GM19463 (cell line): ENCODE measurements around the gene SLC7A9.
"Not testable (repeated sequence)": the region's sequence is repeated elsewhere in the genome, so short reads cannot be mapped to it uniquely, and the experiment has no call there.

ENCODE experiments used
- ATAC-seq: cut with Tn5 transposase; IDR thresholded peaks from one replicate; pipeline ENCODE4 v1.9.1; 2021; ENCODE audit warnings: mild to moderate bottlenecking, moderate library complexity; ENCODE audit not compliant: unreplicated experiment

SLC7A9 gene

GRCh38 chr19:32808236-32808635 is 61.3 kb downstream of the SLC7A9 start:
- ATAC-seq, result no peak

- ATAC-seq, result no peak
Measured at GRCh38 chr19:32802840-32803239, 66.7 kb downstream of the SLC7A9 start.

- no peak for ATAC-seq
Measured at GRCh38 chr19:32800754-32801153, 68.8 kb downstream of the SLC7A9 start.

- ATAC-seq, result no peak
Measured at GRCh38 chr19:32800191-32800590, 69.4 kb downstream of the SLC7A9 start.

GRCh38 chr19:32798201-32798600 is 71.4 kb downstream of the SLC7A9 start:
- no peak for ATAC-seq

GRCh38 chr19:32789429-32789828 is 80.1 kb downstream of the SLC7A9 start:
- ATAC-seq, result no peak

- not testable (repeated sequence) for ATAC-seq
Measured at GRCh38 chr19:32787895-32788294, 81.7 kb downstream of the SLC7A9 start.

- not testable (repeated sequence) for ATAC-seq
Measured at GRCh38 chr19:32787161-32787813, 82.3 kb downstream of the SLC7A9 start.

GRCh38 chr19:32782089-32782488 is 87.5 kb downstream of the SLC7A9 start:
- not testable (repeated sequence) for ATAC-seq

GRCh38 chr19:32781280-32781679 is 88.3 kb downstream of the SLC7A9 start:
- ATAC-seq, result no peak
